Progenitor cell of endocrine pancreas (in vitro differentiated cells): ENCODE results near the gene CSNK2A1. TPM values are rescaled to one million over a fixed set of nuclear protein-coding genes. Genes with fewer than 3 reads are reported as not detected.
A peak's percentile ranks its signal among the peaks of the same experiment; 100 is the strongest.

Experiments used
- DNase-seq: peaks from one replicate; pipeline ENCODE4 v3.0.0; 2021; ENCODE audit warnings: low spot score; ENCODE audit not compliant: unreplicated experiment
- H3K27ac Mint-ChIP-seq: 2 replicates; pipeline ENCODE4 v1.8.0; 2021; ENCODE audit warnings: mild to moderate bottlenecking, moderate library complexity, mixed read lengths
- H3K27me3 Mint-ChIP-seq: 2 replicates; pipeline ENCODE4 v1.8.0; 2021; ENCODE audit warnings: mixed read lengths
- H3K36me3 Mint-ChIP-seq: 2 replicates; pipeline ENCODE4 v1.8.0; 2022; ENCODE audit warnings: mixed read lengths; ENCODE audit not compliant: insufficient read depth
- H3K4me1 Mint-ChIP-seq: 2 replicates; pipeline ENCODE4 v1.8.0; 2021; ENCODE audit warnings: low read depth, mixed read lengths
- H3K4me3 Mint-ChIP-seq: 2 replicates; pipeline ENCODE4 v1.8.0; 2021; ENCODE audit warnings: low read depth, mild to moderate bottlenecking, moderate library complexity, mixed read lengths
- H3K9me3 Mint-ChIP-seq: 2 replicates; pipeline ENCODE4 v1.8.0; 2021; ENCODE audit warnings: low read depth, mixed read lengths
- CTCF ChIP-seq: fragments of 200-600 bp; sonication (generic); IDR thresholded peaks from one replicate; pipeline ENCODE4 v1.5.0; 2021; ENCODE audit warnings: antibody characterized with exemption, mild to moderate bottlenecking; ENCODE audit not compliant: unreplicated experiment
- total RNA-seq: library from RNA; stranded (reverse); gene quantifications from 2 replicates; pipeline ENCODE4 v1.2.1, GENCODE V29; 2021

Gene CSNK2A1
- total RNA-seq, 1 donor from 2014 or later = 175 TPM

GRCh38 chr20:445514-446336 lies 97.9 kb downstream of the CSNK2A1 start:
- Mint-ChIP-seq H3K4me1 (peaks cover 5% of the 10 kb centered on the region), H3K27ac (no peak overlapping the region), H3K36me3 (peaks cover 28% of the 10 kb centered on the region), H3K4me3 (no peak overlapping the region), H3K9me3 (no peaks in the 10 kb centered on the region), H3K27me3 (no peaks in the 10 kb centered on the region)
- no peak for DNase-seq
- no peak for TF ChIP-seq CTCF

GRCh38 chr20:444862-445426 lies 98.6 kb downstream of the CSNK2A1 start:
- DNase-seq = no peak
- Mint-ChIP-seq H3K36me3 (peaks cover 32% of the 10 kb centered on the region), H3K27me3 (no peaks in the 10 kb centered on the region), H3K4me1 (peaks cover 5% of the 10 kb centered on the region), H3K27ac (peak overlapping the region; percentile 73), H3K4me3 (no peak overlapping the region), H3K9me3 (no peaks in the 10 kb centered on the region)
- TF ChIP-seq CTCF = no peak

GRCh38 chr20:444117-444516 lies 99.5 kb downstream of the CSNK2A1 start:
- Mint-ChIP-seq H3K9me3 (no peaks in the 10 kb centered on the region), H3K27ac (no peak overlapping the region), H3K4me3 (no peak overlapping the region), H3K4me1 (peaks cover 5% of the 10 kb centered on the region), H3K36me3 (peaks cover 35% of the 10 kb centered on the region), H3K27me3 (no peaks in the 10 kb centered on the region)
- no peak for TF ChIP-seq CTCF
- no peak for DNase-seq

- DNase-seq = no peak
- TF ChIP-seq CTCF = no peak
- H3K4me1 Mint-ChIP-seq = peaks cover 5% of the 10 kb centered on the region
- no peak overlapping the region for H3K4me3 Mint-ChIP-seq
- no peaks in the 10 kb centered on the region for H3K9me3 Mint-ChIP-seq
- H3K36me3 Mint-ChIP-seq = peaks cover 38% of the 10 kb centered on the region
- no peak overlapping the region for H3K27ac Mint-ChIP-seq
- no peaks in the 10 kb centered on the region for H3K27me3 Mint-ChIP-seq
Measured at GRCh38 chr20:443223-443775, 100.3 kb downstream of the CSNK2A1 start.

- H3K4me1 Mint-ChIP-seq = peaks cover 5% of the 10 kb centered on the region
- TF ChIP-seq CTCF = no peak
- H3K36me3 Mint-ChIP-seq = peaks cover 39% of the 10 kb centered on the region
Measured at GRCh38 chr20:440636-441035, 103.0 kb downstream of the CSNK2A1 start.

More at GRCh38 chr20:440636-441035, 103.0 kb downstream of the CSNK2A1 start:
- H3K4me3 Mint-ChIP-seq = no peak overlapping the region
- H3K27ac Mint-ChIP-seq = no peak overlapping the region
- H3K9me3 Mint-ChIP-seq = no peaks in the 10 kb centered on the region
- H3K27me3 Mint-ChIP-seq = no peaks in the 10 kb centered on the region
- no peak for DNase-seq
